ENCODE measurements around the gene ARHGAP19. TPM values are rescaled to one million over a fixed set of nuclear protein-coding genes. Genes with fewer than 3 reads are reported as not detected.

ARHGAP19 gene
- total and polyA plus RNA-seq, 2 of the 8 experiments (the other 6 are each of a cell fraction or from before 2014, with no cell fraction given), result 13.3 to 32.1 TPM

- TF ChIP-seq SRF (IDR thresholded peaks at IDR 0.05; ENCODE audit: low read depth, low read length), result no peak
- TF ChIP-seq FOSL1 (IDR thresholded peaks at IDR 0.05; ENCODE audit: insufficient read depth, low read depth, low read length), result no peak
Observed at GRCh38 chr10:97183314-97183713, 109.1 kb downstream of the ARHGAP19 start (continued).
